ENCODE measurements around the gene MAP4K2. TPM values are rescaled to one million over a fixed set of nuclear protein-coding genes. Genes with fewer than 3 reads are reported as not detected.

Gene MAP4K2
- total and polyA plus RNA-seq, 2 experiments from 2014 or later: 9.9 to 42.6 TPM

- TF ChIP-seq ZNF462 (CRISPR knock-in tag; IDR thresholded peaks at IDR 0.05): no peak
- no peak for TF ChIP-seq CTCF (conservative IDR thresholded peaks at IDR 0.05; ENCODE audit: low read depth in 2 of 2)
- no peak for TF ChIP-seq POLR2AphosphoS5 (IDR thresholded peaks at IDR 0.05; ENCODE audit: low read depth)
- no peak for TF ChIP-seq JUNB (IDR thresholded peaks at IDR 0.05; ENCODE audit: unreplicated experiment)
- no peak for TF ChIP-seq ETS1 (IDR thresholded peaks at IDR 0.05)
- no peak for TF ChIP-seq STAT1 (IDR thresholded peaks at IDR 0.05; ENCODE audit: unreplicated experiment)
- no peak for TF ChIP-seq EZH2 (IDR thresholded peaks at IDR 0.05; ENCODE audit: low read depth, unreplicated experiment)
Measured at GRCh38 chr11:64831411-64831891, 28.4 kb upstream of the MAP4K2 start (continued).
